Measurements from ENCODE around the gene FGF13. TPM values are rescaled to one million over a fixed set of nuclear protein-coding genes. Genes with fewer than 3 reads are reported as not detected.

Gene FGF13
- total RNA-seq, 1 donor from 2014 or later = not detected

DNA sequence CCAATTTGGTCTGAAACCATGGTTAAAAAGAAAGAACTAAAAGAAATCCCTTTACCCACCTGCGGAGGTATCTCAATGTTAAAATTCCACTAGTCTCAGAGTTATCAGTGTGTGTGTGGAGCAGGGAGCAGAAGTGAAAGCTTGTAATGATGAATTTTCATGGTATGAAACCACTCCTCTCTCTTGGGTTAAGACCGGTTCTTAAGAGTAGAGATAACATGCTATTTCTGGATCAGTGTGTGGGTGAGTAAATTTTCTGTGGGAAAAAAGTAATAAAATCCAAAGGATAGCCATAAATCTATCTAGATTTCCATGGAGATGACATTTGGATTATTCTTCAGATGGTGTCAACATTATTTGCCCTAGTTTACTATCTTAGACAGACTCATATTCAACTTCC is 3.2 kb downstream of the FGF13 start:
- no peak for DNase-seq
- Mint-ChIP-seq H3K4me3 (no peak overlapping the region), H3K27ac (no peak overlapping the region), H3K9me3 (no peaks in the 10 kb centered on the region), H3K36me3 (ENCODE audit: low read depth) (no peaks in the 10 kb centered on the region), H3K4me1 (no peaks in the 10 kb centered on the region), H3K27me3 (peaks cover 28% of the 10 kb centered on the region)
- intact Hi-C loops (cut with micrococcal nuclease) = no loop called here

DNA sequence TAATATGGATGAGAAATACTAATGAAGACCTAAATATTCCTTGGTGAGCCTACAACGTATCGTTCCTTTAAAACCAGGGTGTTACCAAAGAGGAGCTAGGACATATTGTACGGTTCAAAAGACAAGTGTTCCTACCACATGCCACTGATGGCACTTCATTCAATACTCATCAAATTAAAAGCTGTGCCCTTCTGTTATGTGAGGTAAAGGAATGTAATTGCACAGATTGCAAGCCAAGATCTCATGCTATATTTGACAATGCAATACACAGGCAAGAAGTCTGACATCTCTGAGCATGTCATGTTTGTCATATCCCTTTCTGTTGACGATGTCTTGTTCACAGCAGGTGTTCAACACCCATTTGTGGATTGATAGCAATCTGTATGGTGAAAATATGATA is 6.9 kb downstream of the FGF13 start:
- Mint-ChIP-seq H3K4me1 (no peaks in the 10 kb centered on the region), H3K27ac (no peak overlapping the region), H3K9me3 (no peaks in the 10 kb centered on the region), H3K36me3 (ENCODE audit: low read depth) (no peaks in the 10 kb centered on the region), H3K27me3 (peaks cover 5% of the 10 kb centered on the region), H3K4me3 (no peak overlapping the region)
- DNase-seq = no peak
- intact Hi-C loops (cut with micrococcal nuclease) = no loop called here

DNA sequence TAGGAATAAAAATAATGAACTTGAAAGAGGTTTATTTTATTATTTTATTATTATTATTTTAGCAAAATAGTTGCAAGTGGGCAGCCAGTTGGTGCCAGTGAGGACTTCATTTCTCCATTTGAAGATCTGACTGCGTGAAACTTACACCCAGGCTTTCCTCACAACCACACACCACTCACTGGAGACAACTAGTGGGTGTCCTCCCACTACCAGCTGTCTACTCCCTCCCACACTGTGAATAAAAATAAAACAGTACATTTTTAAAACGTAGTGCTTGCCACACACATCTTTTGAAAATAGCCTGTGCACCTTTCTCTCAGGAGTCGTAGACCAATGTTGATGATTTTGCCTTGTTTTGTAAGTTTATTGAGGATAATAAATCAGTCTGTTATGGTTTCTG is 7.4 kb downstream of the FGF13 start:
- Mint-ChIP-seq H3K9me3 (no peaks in the 10 kb centered on the region), H3K36me3 (ENCODE audit: low read depth) (no peaks in the 10 kb centered on the region), H3K27me3 (peaks cover 2% of the 10 kb centered on the region), H3K27ac (no peak overlapping the region), H3K4me3 (no peak overlapping the region), H3K4me1 (no peaks in the 10 kb centered on the region)
- DNase-seq = no peak
- intact Hi-C loops (cut with micrococcal nuclease) = no loop called here

DNA sequence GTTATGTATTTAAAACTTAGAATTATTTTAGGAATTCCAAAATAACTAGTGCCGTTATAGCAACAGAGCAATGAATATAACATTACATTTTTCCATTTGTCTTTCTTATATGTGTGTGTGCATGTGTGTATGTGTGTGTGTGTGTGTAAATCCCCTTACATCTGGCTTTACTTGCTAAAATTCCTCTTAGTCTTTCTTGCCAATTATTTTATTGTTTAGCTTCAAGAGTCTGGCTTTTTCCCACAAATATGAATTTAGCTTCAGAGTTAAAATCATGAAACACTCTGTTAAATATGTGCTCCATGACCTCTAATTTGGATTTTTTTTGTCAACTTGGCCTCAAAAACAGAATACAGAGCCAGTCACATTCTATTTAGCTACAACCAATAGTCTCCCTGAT is 18.9 kb downstream of the FGF13 start:
- no peaks in the 10 kb centered on the region for H3K36me3 Mint-ChIP-seq (ENCODE audit: low read depth)
- intact Hi-C loops (cut with micrococcal nuclease) = no loop called here

DNA sequence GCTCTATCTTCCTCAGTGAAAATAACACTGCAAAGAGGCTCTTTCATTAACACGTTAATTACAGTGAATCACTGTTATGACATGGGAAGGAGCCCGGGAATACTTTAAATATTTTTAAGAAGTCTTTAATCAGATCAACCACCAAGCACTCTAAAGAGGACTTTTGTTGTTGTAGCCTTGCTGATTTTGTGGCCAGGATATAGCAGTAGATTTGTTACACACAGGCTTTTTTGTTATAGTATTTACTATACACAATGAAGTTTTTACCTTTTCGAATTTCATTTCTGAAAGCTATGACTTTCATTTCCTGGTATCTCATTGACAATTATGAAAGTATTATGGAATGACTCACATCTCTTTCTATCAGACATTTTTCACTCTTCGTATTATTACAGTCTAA is 20.3 kb downstream of the FGF13 start:
- no peaks in the 10 kb centered on the region for H3K36me3 Mint-ChIP-seq (ENCODE audit: low read depth)
- intact Hi-C loops (cut with micrococcal nuclease) = no loop called here
- no peaks in the 10 kb centered on the region for H3K4me1 Mint-ChIP-seq
- H3K27me3 Mint-ChIP-seq = no peaks in the 10 kb centered on the region
- no peaks in the 10 kb centered on the region for H3K9me3 Mint-ChIP-seq
- H3K4me3 Mint-ChIP-seq = no peak overlapping the region
- no peak overlapping the region for H3K27ac Mint-ChIP-seq
- DNase-seq = no peak

More for the DNA sequence above, 18.9 kb downstream of the FGF13 start:
- no peaks in the 10 kb centered on the region for H3K9me3 Mint-ChIP-seq
- H3K27me3 Mint-ChIP-seq = no peaks in the 10 kb centered on the region
- no peak overlapping the region for H3K27ac Mint-ChIP-seq
- H3K4me3 Mint-ChIP-seq = no peak overlapping the region
- DNase-seq = no peak
- H3K4me1 Mint-ChIP-seq = no peaks in the 10 kb centered on the region

DNA sequence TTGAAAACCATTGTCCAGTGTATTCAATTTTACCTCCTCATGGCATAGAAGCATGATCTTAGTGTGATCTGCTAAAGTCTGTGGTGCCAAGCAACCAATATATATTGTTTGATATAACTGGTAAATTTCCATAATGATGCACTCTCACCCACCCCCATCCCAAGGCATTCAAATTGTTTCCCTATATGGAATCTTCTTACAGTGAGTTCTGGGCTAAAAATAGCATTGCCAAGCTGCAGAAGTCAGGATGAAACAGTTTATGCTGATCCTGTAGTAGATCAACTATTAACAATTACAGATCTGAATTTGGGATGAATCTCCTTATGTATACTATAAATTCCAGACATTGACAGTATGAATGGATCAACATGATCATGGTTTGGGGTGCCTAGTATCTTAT is 20.9 kb downstream of the FGF13 start:
- no peaks in the 10 kb centered on the region for H3K9me3 Mint-ChIP-seq
- H3K27ac Mint-ChIP-seq = no peak overlapping the region
- intact Hi-C loops (cut with micrococcal nuclease) = no loop called here
- H3K27me3 Mint-ChIP-seq = no peaks in the 10 kb centered on the region
- H3K36me3 Mint-ChIP-seq (ENCODE audit: low read depth) = no peaks in the 10 kb centered on the region
- no peaks in the 10 kb centered on the region for H3K4me1 Mint-ChIP-seq
- DNase-seq = no peak
- H3K4me3 Mint-ChIP-seq = no peak overlapping the region

DNA sequence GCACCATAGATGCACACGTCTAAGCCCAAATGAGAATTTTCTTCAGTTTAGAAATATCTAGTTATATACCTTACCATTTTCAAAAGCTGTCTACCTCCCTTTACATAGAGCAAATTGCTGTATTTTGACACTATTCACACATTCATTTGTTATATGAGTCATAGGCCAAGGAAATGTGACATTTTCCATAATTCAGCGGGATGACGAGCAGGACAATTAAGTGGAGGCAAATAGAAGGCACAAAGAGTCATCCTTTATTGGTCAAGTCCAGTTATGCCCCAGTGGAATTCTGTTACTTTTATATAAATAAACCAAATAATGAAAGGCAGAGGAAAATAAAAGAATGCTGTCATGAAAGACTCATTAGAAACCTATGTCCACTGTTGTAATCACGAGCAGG is 27.9 kb downstream of the FGF13 start:
- no peak overlapping the region for H3K4me3 Mint-ChIP-seq
- intact Hi-C loops (cut with micrococcal nuclease) = no loop called here
- no peaks in the 10 kb centered on the region for H3K27me3 Mint-ChIP-seq

DNA sequence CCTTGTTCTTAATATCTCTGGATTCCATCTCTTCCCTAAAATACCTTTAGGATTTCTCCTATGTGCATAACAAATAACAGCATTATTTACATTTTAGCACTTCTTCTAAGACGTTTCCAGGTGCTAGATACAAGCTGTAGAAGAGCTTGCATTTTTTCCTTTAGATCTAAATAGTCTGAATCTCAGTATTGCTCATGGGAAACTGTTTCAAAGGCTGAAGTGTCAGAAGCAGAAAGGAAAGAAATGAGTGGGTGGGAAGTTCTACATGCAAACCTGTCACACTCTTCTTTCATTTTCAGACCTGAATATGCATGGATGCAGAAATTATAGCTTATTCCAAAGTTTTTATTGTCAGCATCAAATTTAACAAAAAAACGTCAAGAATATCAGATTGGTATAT is 41.8 kb downstream of the FGF13 start:
- H3K36me3 Mint-ChIP-seq (ENCODE audit: low read depth) = no peaks in the 10 kb centered on the region
- no peaks in the 10 kb centered on the region for H3K27me3 Mint-ChIP-seq
- intact Hi-C loops (cut with micrococcal nuclease) = no loop called here
- no peaks in the 10 kb centered on the region for H3K4me1 Mint-ChIP-seq
- no peak overlapping the region for H3K27ac Mint-ChIP-seq
- H3K4me3 Mint-ChIP-seq = no peak overlapping the region
- H3K9me3 Mint-ChIP-seq = no peaks in the 10 kb centered on the region
- DNase-seq = no peak

More for the DNA sequence above, 27.9 kb downstream of the FGF13 start:
- no peak for DNase-seq
- Mint-ChIP-seq H3K27ac (no peak overlapping the region), H3K4me1 (no peaks in the 10 kb centered on the region), H3K9me3 (no peaks in the 10 kb centered on the region), H3K36me3 (ENCODE audit: low read depth) (no peaks in the 10 kb centered on the region)

DNA sequence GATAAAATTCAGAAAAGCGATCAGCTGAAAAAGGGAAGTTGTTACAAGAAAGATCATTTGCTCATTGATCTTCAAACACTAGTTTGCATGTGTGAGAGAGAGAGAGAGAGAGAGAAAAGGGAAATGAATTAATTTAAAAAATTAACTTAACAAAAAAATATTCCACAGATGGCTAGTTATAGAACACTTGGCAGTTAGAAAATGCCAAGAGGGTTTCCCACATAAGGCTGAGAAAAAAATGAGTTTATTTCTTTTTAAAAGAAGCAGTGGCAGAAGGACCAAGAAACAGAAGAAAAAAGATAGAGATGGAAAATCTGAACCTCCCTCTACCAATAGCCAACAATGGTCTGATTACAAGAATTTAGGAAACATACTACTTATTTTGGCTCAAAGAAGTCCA is 47.1 kb downstream of the FGF13 start:
- Mint-ChIP-seq H3K4me1 (no peaks in the 10 kb centered on the region), H3K36me3 (ENCODE audit: low read depth) (no peaks in the 10 kb centered on the region), H3K27me3 (no peaks in the 10 kb centered on the region), H3K4me3 (no peak overlapping the region), H3K27ac (no peak overlapping the region), H3K9me3 (no peaks in the 10 kb centered on the region)
- intact Hi-C loops (cut with micrococcal nuclease) = no loop called here
- DNase-seq = no peak

DNA sequence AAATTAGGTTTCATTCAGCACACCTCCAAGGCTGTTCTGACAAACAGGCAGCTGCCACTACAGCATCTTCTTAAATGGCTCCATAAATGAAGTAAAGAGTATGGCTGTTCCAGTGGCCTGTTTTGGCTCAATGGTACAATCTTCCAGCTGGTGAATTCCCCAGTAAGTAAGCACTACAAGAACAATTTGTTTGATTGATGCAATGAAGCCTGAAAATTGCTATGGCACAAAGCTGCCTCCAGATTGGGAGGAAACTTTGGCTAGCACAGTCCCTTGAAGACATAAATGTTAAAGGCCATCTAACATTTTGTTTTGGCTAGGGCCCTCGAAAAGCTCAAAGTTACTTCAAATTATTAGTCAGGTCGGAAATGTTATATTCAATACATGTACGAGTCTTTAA is 47.5 kb downstream of the FGF13 start:
- Mint-ChIP-seq H3K27me3 (no peaks in the 10 kb centered on the region), H3K27ac (no peak overlapping the region), H3K4me3 (no peak overlapping the region), H3K4me1 (no peaks in the 10 kb centered on the region), H3K9me3 (no peaks in the 10 kb centered on the region), H3K36me3 (ENCODE audit: low read depth) (no peaks in the 10 kb centered on the region)
- DNase-seq = no peak
- intact Hi-C loops (cut with micrococcal nuclease) = no loop called here

DNA sequence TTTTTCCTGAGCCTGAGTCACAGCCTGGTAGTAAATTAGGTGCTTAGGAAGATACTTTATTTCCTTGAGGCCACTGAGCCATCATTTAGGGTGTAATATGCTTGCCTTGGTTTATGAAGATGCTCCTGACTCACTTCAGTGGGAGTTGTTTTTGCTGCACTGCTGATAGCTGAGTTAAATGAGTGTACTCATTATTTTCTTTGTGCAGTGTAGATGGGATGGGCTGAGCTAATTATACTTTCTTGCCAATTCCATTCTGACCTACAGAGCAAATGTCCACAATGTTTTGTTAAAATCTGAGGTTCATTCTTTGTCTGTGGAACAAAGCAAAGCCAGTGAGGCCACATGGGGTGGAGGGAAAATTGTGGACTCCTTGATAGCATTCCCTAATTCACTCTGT is 60.0 kb downstream of the FGF13 start:
- Mint-ChIP-seq H3K4me1 (no peaks in the 10 kb centered on the region), H3K4me3 (no peak overlapping the region), H3K9me3 (no peaks in the 10 kb centered on the region), H3K27me3 (no peaks in the 10 kb centered on the region), H3K27ac (no peak overlapping the region), H3K36me3 (ENCODE audit: low read depth) (no peaks in the 10 kb centered on the region)
- no peak for DNase-seq
- intact Hi-C loops (cut with micrococcal nuclease) = no loop called here

DNA sequence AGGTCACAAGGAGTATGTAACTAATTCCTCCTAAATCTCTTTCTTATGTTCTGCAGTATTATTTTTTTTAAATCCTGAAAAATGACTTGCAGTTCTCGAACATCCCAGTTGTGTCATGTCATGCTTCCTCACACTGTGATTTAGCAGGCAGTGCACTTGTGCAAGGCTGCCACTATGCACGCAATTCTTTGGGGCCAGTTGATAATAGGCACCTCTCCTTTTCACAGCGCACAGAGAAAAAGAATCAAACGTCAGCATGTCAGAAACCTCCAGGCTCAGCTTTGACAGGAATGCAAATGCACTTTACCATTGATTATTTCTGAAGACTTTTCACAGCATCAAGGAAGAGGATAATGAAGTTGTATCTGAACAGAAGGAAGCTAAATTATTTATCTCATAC is 62.9 kb downstream of the FGF13 start:
- DNase-seq = no peak
- intact Hi-C loops (cut with micrococcal nuclease) = no loop called here

DNA sequence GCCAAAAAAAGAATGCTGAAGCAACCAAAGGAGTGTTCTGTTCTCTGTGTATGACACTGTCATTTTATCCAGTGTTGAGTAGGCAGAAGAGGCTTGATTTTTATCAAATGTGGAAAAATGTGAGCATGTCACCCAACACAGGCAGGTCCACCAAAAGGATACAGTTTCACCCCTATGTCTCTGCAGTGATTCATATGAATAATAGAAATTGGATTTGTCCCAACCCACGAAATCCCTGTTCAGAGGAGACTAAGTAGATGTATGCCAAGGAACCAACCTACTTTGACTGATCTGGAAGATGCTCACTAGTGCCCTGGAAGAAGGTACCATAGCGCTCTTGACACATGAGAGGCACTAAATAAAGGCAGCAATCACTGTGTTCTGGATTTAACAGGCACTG is 72.5 kb downstream of the FGF13 start:
- Mint-ChIP-seq H3K9me3 (no peaks in the 10 kb centered on the region), H3K27ac (no peak overlapping the region), H3K4me3 (no peak overlapping the region), H3K27me3 (no peaks in the 10 kb centered on the region), H3K36me3 (ENCODE audit: low read depth) (no peaks in the 10 kb centered on the region), H3K4me1 (no peaks in the 10 kb centered on the region)
- no peak for DNase-seq
- intact Hi-C loops (cut with micrococcal nuclease) = no loop called here

More for the DNA sequence above, 62.9 kb downstream of the FGF13 start:
- H3K27ac Mint-ChIP-seq = no peak overlapping the region
- H3K36me3 Mint-ChIP-seq (ENCODE audit: low read depth) = no peaks in the 10 kb centered on the region
- no peaks in the 10 kb centered on the region for H3K4me1 Mint-ChIP-seq
- H3K27me3 Mint-ChIP-seq = no peaks in the 10 kb centered on the region
- H3K4me3 Mint-ChIP-seq = no peak overlapping the region
- H3K9me3 Mint-ChIP-seq = no peaks in the 10 kb centered on the region

Measured in activated CD4-positive, alpha-beta T cell treated with anti-CD3 and anti-CD28 coated beads, Interleukin-2, amount 10 ng/mL, durations not matched to agents 24 days and 14 days (primary cell).